Gastroesophageal sphincter (tissue), 4 donors: ENCODE data around the gene CENPT. TPM values are rescaled to one million over a fixed set of nuclear protein-coding genes. Genes with fewer than 3 reads are reported as not detected.

Experiments
- ATAC-seq: fragments of 150-250 bp; one replicate; pipeline ENCODE4 v1.9.1; 2016; ENCODE audit warnings: mild to moderate bottlenecking, moderate library complexity
- H3K27ac ChIP-seq, 4 donors: fragments of 200-600 bp; sonication (generic) in 3 of 4; 1 replicate in 3 of 4; 2 replicates in 1 of 4; pipeline ENCODE4 v1.5.1; 2016 to 2019
- H3K27me3 ChIP-seq: fragments of 200-600 bp; sonication (generic); one replicate; pipeline ENCODE4 v1.5.1; 2019
- H3K36me3 ChIP-seq, 2 donors: fragments of 200-600 bp; sonication (generic); one replicate each; pipeline ENCODE4 v1.5.1; 2019; ENCODE audit warnings: control low read depth in 1 of 2
- H3K4me1 ChIP-seq, 3 donors: fragments of 200-600 bp; sonication (generic); 1 replicate in 2 of 3; 2 replicates in 1 of 3; pipeline ENCODE4 v1.5.1; 2016 to 2019; ENCODE audit warnings: control low read depth in 2 of 3
- H3K4me3 ChIP-seq, 2 donors: fragments of 200-600 bp; sonication (generic); one replicate each; pipeline ENCODE4 v1.5.1; 2019; ENCODE audit warnings: mild to moderate bottlenecking in 1 of 2, moderate library complexity in 1 of 2
- H3K9me3 ChIP-seq, 3 donors: fragments of 200-600 bp; sonication (generic); one replicate each; pipeline ENCODE4 v1.5.1; 2017 to 2019; ENCODE audit warnings: control low read depth in 2 of 3
- CTCF ChIP-seq, 4 experiments: fragments of 200-600 bp in 2 of 4; fragments of 450-650 bp in 2 of 4; sonication (generic) in 1 of 4; IDR thresholded peaks; one replicate each; pipeline ENCODE4 v1.5.1; 2017 to 2019; ENCODE audit warnings: antibody characterized with exemption in 4 of 4, mild to moderate bottlenecking in 2 of 4, moderate library complexity in 2 of 4
- EP300 ChIP-seq: sonication (generic); formaldehyde crosslinking; IDR thresholded peaks from one replicate; pipeline ENCODE4 v1.6.1; 2017; ENCODE audit warnings: antibody characterized with exemption, mild to moderate bottlenecking
- POLR2A ChIP-seq, 2 donors: fragments of 450-650 bp; IDR thresholded peaks; one replicate each; pipeline ENCODE4 v1.6.1; 2017; ENCODE audit warnings: antibody characterized with exemption in 2 of 2, mild to moderate bottlenecking in 2 of 2, moderate library complexity in 1 of 2
- POLR2AphosphoS5 ChIP-seq: sonication (generic); formaldehyde crosslinking; IDR thresholded peaks from one replicate; pipeline ENCODE4 v1.6.1; 2017; ENCODE audit warnings: antibody characterized with exemption
- WGBS, 2 donors: methylation state at CpG; one replicate each; pipeline ENCODE4 v1.1.5; 2018; ENCODE audit warnings: low coverage in 1 of 2; 5-methylcytosine and 5-hydroxymethylcytosine counted together
- total RNA-seq, 4 donors: library from RNA; depleted of rRNA; stranded (reverse); fragments of >200 nt; gene quantifications; one replicate each; pipeline ENCODE4 v1.1.0, GENCODE V29; 2016

Gene CENPT
- total RNA-seq, 4 donors from 2014 or later, result 15.4 to 44.2 (median 35.3) TPM

GRCh38 chr16:67833415-67834241, 13.9 kb downstream of the CENPT start:
- no peaks in the 10 kb centered on the region for H3K27me3 ChIP-seq
- TF ChIP-seq POLR2A (IDR thresholded peaks at IDR 0.05), result peak; percentile 68 to 76
- peak; percentile 65 for TF ChIP-seq POLR2AphosphoS5
- peak in 1 of 4 experiments; percentile 8 for TF ChIP-seq CTCF (IDR thresholded peaks at IDR 0.05)
- TF ChIP-seq EP300, result no peak
- no peaks in the 10 kb centered on the region for H3K9me3 ChIP-seq
- peak overlapping the region; percentile 41 to 85 (median 81) for H3K27ac ChIP-seq
- peak; percentile 97 for ATAC-seq
- WGBS, 2 donors, result 0% methylated on average over 1 to 2 of the region's 49 CpGs
- peaks cover 0 to 21% (median 10%) of the 10 kb centered on the region in 3 donors for H3K4me1 ChIP-seq
- peak overlapping the region; percentile 66 to 90 for H3K4me3 ChIP-seq
- peaks cover 0 to 37% of the 10 kb centered on the region in 2 donors for H3K36me3 ChIP-seq

- H3K27ac ChIP-seq, result peak overlapping the region; percentile 41 to 85 (median 81)
- WGBS, 2 donors, result 0% methylated on average over 1 of the region's 3 CpGs; no CpG with 5 or more reads in 1 of the 2 donors
- H3K9me3 ChIP-seq, result no peaks in the 10 kb centered on the region
- peak; percentile 3 for ATAC-seq
- H3K27me3 ChIP-seq, result no peaks in the 10 kb centered on the region
- TF ChIP-seq POLR2AphosphoS5 (no peak), POLR2A (IDR thresholded peaks at IDR 0.05) (no peak), EP300 (no peak), CTCF (IDR thresholded peaks at IDR 0.05) (no peak)
- H3K36me3 ChIP-seq, result peaks cover 0 to 43% of the 10 kb centered on the region in 2 donors
- peaks cover 0 to 21% (median 10%) of the 10 kb centered on the region in 3 donors for H3K4me1 ChIP-seq
- peak overlapping the region; percentile 66 to 90 for H3K4me3 ChIP-seq
Observed at GRCh38 chr16:67833030-67833414, 14.5 kb downstream of the CENPT start.

GRCh38 chr16:67828651-67829050, 18.8 kb downstream of the CENPT start:
- no CpG with 5 or more reads among the region's 4 CpGs for WGBS, 2 donors
- Histone ChIP-seq H3K27ac (no peak overlapping the region), H3K4me1 (peaks cover 0 to 13% (median 10%) of the 10 kb centered on the region in 3 donors), H3K4me3 (no peak overlapping the region), H3K9me3 (no peaks in the 10 kb centered on the region), H3K27me3 (no peaks in the 10 kb centered on the region), H3K36me3 (peaks cover 0 to 61% of the 10 kb centered on the region in 2 donors)
- no peak for TF ChIP-seq CTCF (IDR thresholded peaks at IDR 0.05)
- no peak for TF ChIP-seq EP300
- TF ChIP-seq POLR2AphosphoS5, result no peak
- no peak for TF ChIP-seq POLR2A (IDR thresholded peaks at IDR 0.05)
- no peak for ATAC-seq

GRCh38 chr16:67825906-67826305, 21.6 kb downstream of the CENPT start:
- Histone ChIP-seq H3K4me3 (no peak overlapping the region), H3K9me3 (no peaks in the 10 kb centered on the region), H3K4me1 (no peaks in the 10 kb centered on the region), H3K36me3 (peaks cover 0 to 47% of the 10 kb centered on the region in 2 donors), H3K27me3 (no peaks in the 10 kb centered on the region), H3K27ac (no peak overlapping the region)
- ATAC-seq, result no peak
- WGBS, 2 donors, result 100% methylated on average over 1 of the region's 14 CpGs; no CpG with 5 or more reads in 1 of the 2 donors
- TF ChIP-seq POLR2AphosphoS5 (no peak), CTCF (IDR thresholded peaks at IDR 0.05) (no peak), POLR2A (IDR thresholded peaks at IDR 0.05) (no peak), EP300 (no peak)

- Histone ChIP-seq H3K4me3 (no peak overlapping the region), H3K27ac (no peak overlapping the region), H3K9me3 (no peaks in the 10 kb centered on the region), H3K36me3 (peaks cover 0 to 40% of the 10 kb centered on the region in 2 donors), H3K4me1 (no peaks in the 10 kb centered on the region), H3K27me3 (no peaks in the 10 kb centered on the region)
- no peak for TF ChIP-seq CTCF (IDR thresholded peaks at IDR 0.05)
- TF ChIP-seq POLR2A (IDR thresholded peaks at IDR 0.05), result no peak
- no peak for TF ChIP-seq EP300
- TF ChIP-seq POLR2AphosphoS5, result no peak
- 82 to 89% methylated on average over 5 to 7 of the region's 8 CpGs for WGBS, 2 donors
- ATAC-seq, result no peak
Observed at GRCh38 chr16:67825119-67825518, 22.4 kb downstream of the CENPT start.
